ENCODE results near the gene C1orf21. TPM values are rescaled to one million over a fixed set of nuclear protein-coding genes. Genes with fewer than 3 reads are reported as not detected.

C1orf21 gene
- total RNA-seq, 1 experiment from 2014 or later = 28.5 TPM

GRCh38 chr1:184367427-184368038 lies 19.3 kb upstream of the C1orf21 start:
- H3K4me1 Mint-ChIP-seq = no peaks in the 10 kb centered on the region
- TF ChIP-seq SP1 (CRISPR knock-in tag; conservative IDR thresholded peaks at IDR 0.05) = no peak
- TF ChIP-seq ZNF317 (CRISPR knock-in tag; IDR thresholded peaks at IDR 0.05; ENCODE audit: borderline replicate concordance, low read depth) = no peak
- TF ChIP-seq HMGXB4 (CRISPR knock-in tag; IDR thresholded peaks at IDR 0.05) = no peak
- TF ChIP-seq ATF6 (CRISPR knock-in tag; IDR thresholded peaks at IDR 0.05) = no peak
- no peak for TF ChIP-seq ZNF425 (CRISPR knock-in tag; conservative IDR thresholded peaks at IDR 0.05)
- no peak for TF ChIP-seq ZNF512 (CRISPR knock-in tag; IDR thresholded peaks at IDR 0.05; ENCODE audit: borderline replicate concordance)
- no peak for TF ChIP-seq JUN (CRISPR knock-in tag; IDR thresholded peaks at IDR 0.05)
- no peak for TF ChIP-seq RELA (CRISPR knock-in tag; IDR thresholded peaks at IDR 0.05; ENCODE audit: borderline replicate concordance)
- no peak for TF ChIP-seq CDX4 (CRISPR knock-in tag; IDR thresholded peaks at IDR 0.05; ENCODE audit: borderline replicate concordance)
- TF ChIP-seq ZNF671 (CRISPR knock-in tag; IDR thresholded peaks at IDR 0.05) = no peak
- TF ChIP-seq PREB (CRISPR knock-in tag; IDR thresholded peaks at IDR 0.05; ENCODE audit: borderline replicate concordance) = no peak
- no peak for TF ChIP-seq TP53 (CRISPR knock-in tag; IDR thresholded peaks at IDR 0.05)
- TF ChIP-seq MAX (CRISPR knock-in tag; IDR thresholded peaks at IDR 0.05) = no peak
- no peak for TF ChIP-seq USF2 (CRISPR knock-in tag; IDR thresholded peaks at IDR 0.05)
- TF ChIP-seq SMAD4 (CRISPR knock-in tag; IDR thresholded peaks at IDR 0.05) = no peak
- no peak for TF ChIP-seq JAZF1 (CRISPR knock-in tag; IDR thresholded peaks at IDR 0.05)
- TF ChIP-seq CBFB (CRISPR knock-in tag; IDR thresholded peaks at IDR 0.05; ENCODE audit: low read depth) = no peak
- TF ChIP-seq NR1H2 (CRISPR knock-in tag; IDR thresholded peaks at IDR 0.05) = no peak
- no peak for TF ChIP-seq ZNF138 (CRISPR knock-in tag; conservative IDR thresholded peaks at IDR 0.05)
- TF ChIP-seq IRF1 (CRISPR knock-in tag; IDR thresholded peaks at IDR 0.05) = no peak
- no peak overlapping the region for H3K27ac Mint-ChIP-seq
- H3K27me3 Mint-ChIP-seq (ENCODE audit: low read depth) = no peaks in the 10 kb centered on the region
- ChIA-PET CTCF (no interaction called here), POLR2A (interaction anchor here (0.6 kb wide), 1 partner anchor 21 kb away, joined by 3 read pairs; no protein-coding TSS in a partner anchor)
- no peak overlapping the region for H3K4me3 Mint-ChIP-seq
- H3K9me3 Mint-ChIP-seq = peaks cover 8% of the 10 kb centered on the region; the same call in 1 of the 2 replicates
- ATAC-seq (no peak), DNase-seq (ENCODE audit: low spot score) (no peak)
- H3K36me3 Mint-ChIP-seq = no peaks in the 10 kb centered on the region

Data from WTC11 (cell line).